HEK293 (cell line): Measurements from ENCODE around the gene CHMP6.
A peak's percentile ranks its signal among the peaks of the same experiment; 100 is the strongest.

Source experiments
- BCL11B ChIP-seq: fragments of 450-650 bp; formaldehyde crosslinking; IDR thresholded peaks from 2 replicates; pipeline ENCODE4 v1.5.1; 2016; ENCODE audit warnings: low read depth, missing biosample characterization, missing genetic modification characterization
- FEZF1 ChIP-seq: fragments of 450-650 bp; formaldehyde crosslinking; IDR thresholded peaks from 2 replicates; pipeline ENCODE4 v1.5.1; 2016; ENCODE audit warnings: missing biosample characterization, missing genetic modification characterization
- GLIS1 ChIP-seq: fragments of 450-650 bp; formaldehyde crosslinking; IDR thresholded peaks from 2 replicates; pipeline ENCODE4 v1.5.1; 2016; ENCODE audit warnings: missing biosample characterization, missing genetic modification characterization
- MEIS1 ChIP-seq: sonication (generic); formaldehyde crosslinking; IDR thresholded peaks from 2 replicates; pipeline ENCODE4 v1.8.1; 2022; ENCODE audit warnings: missing genetic modification reagents, mild to moderate bottlenecking, borderline replicate concordance
- OSR2 ChIP-seq: fragments of 450-650 bp; formaldehyde crosslinking; IDR thresholded peaks from 2 replicates; pipeline ENCODE4 v1.5.1; 2016; ENCODE audit warnings: missing biosample characterization, missing genetic modification characterization
- ZBTB48 ChIP-seq: fragments of 450-650 bp; formaldehyde crosslinking; IDR thresholded peaks from 2 replicates; pipeline ENCODE4 v1.5.1; 2016; ENCODE audit warnings: missing biosample characterization, missing genetic modification characterization
- ZFP69B ChIP-seq: fragments of 450-650 bp; formaldehyde crosslinking; IDR thresholded peaks from 2 replicates; pipeline ENCODE4 v1.5.1; 2016; ENCODE audit warnings: missing biosample characterization, missing genetic modification characterization
- ZNF10 ChIP-seq: fragments of 450-650 bp; formaldehyde crosslinking; IDR thresholded peaks from 2 replicates; pipeline ENCODE4 v1.5.1; 2017; ENCODE audit warnings: missing biosample characterization, missing genetic modification characterization
- ZNF157 ChIP-seq: fragments of 450-650 bp; formaldehyde crosslinking; IDR thresholded peaks from 2 replicates; pipeline ENCODE4 v1.5.1; 2016; ENCODE audit warnings: missing biosample characterization, missing genetic modification characterization
- ZNF23 ChIP-seq: fragments of 450-650 bp; formaldehyde crosslinking; IDR thresholded peaks from 2 replicates; pipeline ENCODE4 v1.5.1; 2016; ENCODE audit warnings: missing biosample characterization, missing genetic modification characterization, borderline replicate concordance
- ZNF24 ChIP-seq: fragments of 450-650 bp; formaldehyde crosslinking; IDR thresholded peaks from 2 replicates; pipeline ENCODE4 v1.5.1; 2016; ENCODE audit warnings: missing biosample characterization, missing genetic modification characterization
- ZNF426 ChIP-seq: fragments of 450-650 bp; formaldehyde crosslinking; IDR thresholded peaks from 2 replicates; pipeline ENCODE4 v1.5.1; 2017; ENCODE audit warnings: missing biosample characterization, missing genetic modification characterization, mild to moderate bottlenecking, inconsistent platforms, moderate library complexity
- ZNF473 ChIP-seq: fragments of 450-650 bp; formaldehyde crosslinking; IDR thresholded peaks from 2 replicates; pipeline ENCODE4 v1.5.1; 2017; ENCODE audit warnings: missing biosample characterization, missing genetic modification characterization
- ZNF529 ChIP-seq: fragments of 450-650 bp; formaldehyde crosslinking; IDR thresholded peaks from 2 replicates; pipeline ENCODE4 v1.5.1; 2017; ENCODE audit warnings: missing genetic modification characterization, missing biosample characterization; ENCODE audit not compliant: insufficient replicate concordance
- ZNF530 ChIP-seq: fragments of 450-650 bp; formaldehyde crosslinking; IDR thresholded peaks from 2 replicates; pipeline ENCODE4 v1.5.1; 2016; ENCODE audit warnings: low read depth, missing biosample characterization, missing genetic modification characterization
- ZNF544 ChIP-seq: fragments of 450-650 bp; formaldehyde crosslinking; IDR thresholded peaks from 2 replicates; pipeline ENCODE4 v1.5.0; 2017; ENCODE audit warnings: missing biosample characterization, missing genetic modification characterization
- ZNF548 ChIP-seq: fragments of 450-650 bp; formaldehyde crosslinking; IDR thresholded peaks from 2 replicates; pipeline ENCODE4 v1.5.1; 2016; ENCODE audit warnings: missing biosample characterization, missing genetic modification characterization
- ZNF560 ChIP-seq: fragments of 450-650 bp; formaldehyde crosslinking; IDR thresholded peaks from 2 replicates; pipeline ENCODE4 v1.5.1; 2017; ENCODE audit warnings: missing biosample characterization, missing genetic modification characterization, borderline replicate concordance
- ZNF561 ChIP-seq: fragments of 450-650 bp; IDR thresholded peaks from 2 replicates; pipeline ENCODE4 v1.5.1; 2018; ENCODE audit warnings: missing biosample characterization, missing genetic modification characterization, borderline replicate concordance
- ZNF571 ChIP-seq: fragments of 450-650 bp; formaldehyde crosslinking; IDR thresholded peaks from 2 replicates; pipeline ENCODE4 v1.5.0; 2017; ENCODE audit warnings: missing biosample characterization, missing genetic modification characterization
- ZNF623 ChIP-seq: fragments of 450-650 bp; formaldehyde crosslinking; IDR thresholded peaks from 2 replicates; pipeline ENCODE4 v1.5.1; 2016; ENCODE audit warnings: missing biosample characterization, missing genetic modification characterization
- TF ChIP-seq, protein P1 (sequence below): fragments of 450-650 bp; formaldehyde crosslinking; IDR thresholded peaks from 2 replicates; pipeline ENCODE4 v1.5.1; 2016; ENCODE audit warnings: missing biosample characterization, missing genetic modification characterization, low read depth
- TF ChIP-seq, protein P2 (sequence below): fragments of 450-650 bp; formaldehyde crosslinking; IDR thresholded peaks from 2 replicates; pipeline ENCODE4 v1.5.1; 2016; ENCODE audit warnings: missing biosample characterization, missing genetic modification characterization
- TF ChIP-seq, protein P3 (sequence below): fragments of 450-650 bp; formaldehyde crosslinking; IDR thresholded peaks from 2 replicates; pipeline ENCODE4 v1.5.0; 2017; ENCODE audit warnings: missing biosample characterization, missing genetic modification characterization, borderline replicate concordance
- TF ChIP-seq, protein P4 (sequence below): fragments of 450-650 bp; formaldehyde crosslinking; IDR thresholded peaks from 2 replicates; pipeline ENCODE4 v1.5.1; 2017; ENCODE audit warnings: missing biosample characterization, missing genetic modification characterization
- TF ChIP-seq, protein P5 (sequence below): fragments of 450-650 bp; formaldehyde crosslinking; IDR thresholded peaks from 2 replicates; pipeline ENCODE4 v1.5.1; 2016; ENCODE audit warnings: missing biosample characterization, missing genetic modification characterization
- TF ChIP-seq, protein P6 (sequence below): fragments of 450-650 bp; formaldehyde crosslinking; IDR thresholded peaks from 2 replicates; pipeline ENCODE4 v1.5.1; 2016; ENCODE audit warnings: missing biosample characterization, missing genetic modification characterization, borderline replicate concordance
- TF ChIP-seq, protein P7 (sequence below): fragments of 450-650 bp; formaldehyde crosslinking; IDR thresholded peaks from 2 replicates; pipeline ENCODE4 v1.5.1; 2016; ENCODE audit warnings: missing biosample characterization, missing genetic modification characterization

Gene CHMP6

DNA sequence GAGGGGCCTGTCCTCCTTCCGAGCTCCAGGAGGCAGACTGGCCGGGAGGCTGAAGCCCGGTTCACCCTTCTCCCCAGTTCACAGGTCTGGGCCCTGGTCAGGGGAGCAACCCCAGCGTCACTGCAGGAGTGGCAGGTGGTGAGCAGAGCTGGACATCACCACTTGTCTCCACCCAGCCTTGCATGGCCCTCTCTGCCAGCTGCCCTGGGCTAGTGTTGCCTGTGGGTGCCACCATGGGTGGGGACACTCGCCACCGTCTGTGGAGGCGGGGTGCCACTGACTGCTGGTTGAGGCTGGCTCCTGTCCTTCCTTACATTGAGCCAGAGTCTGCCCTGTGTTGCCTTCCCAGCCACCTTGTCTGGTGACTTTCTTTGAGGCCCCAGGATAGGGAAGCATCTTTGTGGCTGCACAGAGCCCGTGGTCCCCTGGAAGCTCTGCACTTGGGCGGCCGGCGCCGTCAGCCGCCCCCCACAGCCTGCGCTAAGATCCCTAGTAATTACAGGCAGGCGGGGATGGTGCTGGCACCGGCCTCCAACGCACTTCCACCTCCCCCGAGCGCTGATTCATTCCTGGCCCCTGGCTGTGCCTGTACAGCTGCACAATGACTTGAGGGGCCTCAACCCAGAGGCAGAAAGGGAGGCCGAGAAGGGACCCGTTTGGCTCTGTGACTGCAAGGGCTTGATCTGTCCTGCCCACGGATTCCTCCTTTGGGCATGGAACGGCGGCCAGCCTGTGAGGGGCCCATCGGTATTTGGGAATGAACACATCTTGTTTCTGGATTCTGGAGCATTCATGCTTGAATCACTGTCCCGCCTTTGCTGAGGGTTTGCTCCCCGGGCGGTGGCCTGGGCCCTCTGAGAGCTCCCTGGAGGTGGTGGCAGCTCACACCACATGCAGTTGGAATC, 48.5 kb downstream of the CHMP6 start (continued):
- TF ChIP-seq GLIS1 (tag by site-specific recombination) (peak; percentile 98), ZNF157 (tag by site-specific recombination) (no peak), ZNF23 (tag by site-specific recombination) (no peak), ZFP69B (tag by site-specific recombination) (no peak), ZNF24 (no peak), OSR2 (tag by site-specific recombination) (no peak), ZNF529 (no peak), FEZF1 (tag by site-specific recombination) (no peak), ZNF560 (tag by site-specific recombination) (no peak), ZNF10 (tag by site-specific recombination) (no peak), ZNF473 (tag by site-specific recombination) (no peak), ZNF530 (no peak), BCL11B (tag by site-specific recombination) (no peak), ZNF426 (tag by site-specific recombination) (no peak), ZBTB48 (peak; percentile 73), MEIS1 (CRISPR knock-in tag) (no peak), ZNF571 (tag by site-specific recombination) (no peak), ZNF544 (tag by site-specific recombination) (no peak), ZNF623 (tag by site-specific recombination) (no peak), ZNF548 (tag by site-specific recombination) (no peak), ZNF561 (tag by site-specific recombination) (no peak)
- TF ChIP-seq, protein P1, sequence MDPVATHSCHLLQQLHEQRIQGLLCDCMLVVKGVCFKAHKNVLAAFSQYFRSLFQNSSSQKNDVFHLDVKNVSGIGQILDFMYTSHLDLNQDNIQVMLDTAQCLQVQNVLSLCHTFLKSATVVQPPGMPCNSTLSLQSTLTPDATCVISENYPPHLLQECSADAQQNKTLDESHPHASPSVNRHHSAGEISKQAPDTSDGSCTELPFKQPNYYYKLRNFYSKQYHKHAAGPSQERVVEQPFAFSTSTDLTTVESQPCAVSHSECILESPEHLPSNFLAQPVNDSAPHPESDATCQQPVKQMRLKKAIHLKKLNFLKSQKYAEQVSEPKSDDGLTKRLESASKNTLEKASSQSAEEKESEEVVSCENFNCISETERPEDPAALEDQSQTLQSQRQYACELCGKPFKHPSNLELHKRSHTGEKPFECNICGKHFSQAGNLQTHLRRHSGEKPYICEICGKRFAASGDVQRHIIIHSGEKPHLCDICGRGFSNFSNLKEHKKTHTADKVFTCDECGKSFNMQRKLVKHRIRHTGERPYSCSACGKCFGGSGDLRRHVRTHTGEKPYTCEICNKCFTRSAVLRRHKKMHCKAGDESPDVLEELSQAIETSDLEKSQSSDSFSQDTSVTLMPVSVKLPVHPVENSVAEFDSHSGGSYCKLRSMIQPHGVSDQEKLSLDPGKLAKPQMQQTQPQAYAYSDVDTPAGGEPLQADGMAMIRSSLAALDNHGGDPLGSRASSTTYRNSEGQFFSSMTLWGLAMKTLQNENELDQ (tag by site-specific recombination): no peak
- TF ChIP-seq, protein P2, sequence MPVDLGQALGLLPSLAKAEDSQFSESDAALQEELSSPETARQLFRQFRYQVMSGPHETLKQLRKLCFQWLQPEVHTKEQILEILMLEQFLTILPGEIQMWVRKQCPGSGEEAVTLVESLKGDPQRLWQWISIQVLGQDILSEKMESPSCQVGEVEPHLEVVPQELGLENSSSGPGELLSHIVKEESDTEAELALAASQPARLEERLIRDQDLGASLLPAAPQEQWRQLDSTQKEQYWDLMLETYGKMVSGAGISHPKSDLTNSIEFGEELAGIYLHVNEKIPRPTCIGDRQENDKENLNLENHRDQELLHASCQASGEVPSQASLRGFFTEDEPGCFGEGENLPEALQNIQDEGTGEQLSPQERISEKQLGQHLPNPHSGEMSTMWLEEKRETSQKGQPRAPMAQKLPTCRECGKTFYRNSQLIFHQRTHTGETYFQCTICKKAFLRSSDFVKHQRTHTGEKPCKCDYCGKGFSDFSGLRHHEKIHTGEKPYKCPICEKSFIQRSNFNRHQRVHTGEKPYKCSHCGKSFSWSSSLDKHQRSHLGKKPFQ (tag by site-specific recombination): no peak
- TF ChIP-seq, protein P3, sequence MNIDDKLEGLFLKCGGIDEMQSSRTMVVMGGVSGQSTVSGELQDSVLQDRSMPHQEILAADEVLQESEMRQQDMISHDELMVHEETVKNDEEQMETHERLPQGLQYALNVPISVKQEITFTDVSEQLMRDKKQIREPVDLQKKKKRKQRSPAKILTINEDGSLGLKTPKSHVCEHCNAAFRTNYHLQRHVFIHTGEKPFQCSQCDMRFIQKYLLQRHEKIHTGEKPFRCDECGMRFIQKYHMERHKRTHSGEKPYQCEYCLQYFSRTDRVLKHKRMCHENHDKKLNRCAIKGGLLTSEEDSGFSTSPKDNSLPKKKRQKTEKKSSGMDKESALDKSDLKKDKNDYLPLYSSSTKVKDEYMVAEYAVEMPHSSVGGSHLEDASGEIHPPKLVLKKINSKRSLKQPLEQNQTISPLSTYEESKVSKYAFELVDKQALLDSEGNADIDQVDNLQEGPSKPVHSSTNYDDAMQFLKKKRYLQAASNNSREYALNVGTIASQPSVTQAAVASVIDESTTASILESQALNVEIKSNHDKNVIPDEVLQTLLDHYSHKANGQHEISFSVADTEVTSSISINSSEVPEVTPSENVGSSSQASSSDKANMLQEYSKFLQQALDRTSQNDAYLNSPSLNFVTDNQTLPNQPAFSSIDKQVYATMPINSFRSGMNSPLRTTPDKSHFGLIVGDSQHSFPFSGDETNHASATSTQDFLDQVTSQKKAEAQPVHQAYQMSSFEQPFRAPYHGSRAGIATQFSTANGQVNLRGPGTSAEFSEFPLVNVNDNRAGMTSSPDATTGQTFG: no peak
- TF ChIP-seq, protein P4, sequence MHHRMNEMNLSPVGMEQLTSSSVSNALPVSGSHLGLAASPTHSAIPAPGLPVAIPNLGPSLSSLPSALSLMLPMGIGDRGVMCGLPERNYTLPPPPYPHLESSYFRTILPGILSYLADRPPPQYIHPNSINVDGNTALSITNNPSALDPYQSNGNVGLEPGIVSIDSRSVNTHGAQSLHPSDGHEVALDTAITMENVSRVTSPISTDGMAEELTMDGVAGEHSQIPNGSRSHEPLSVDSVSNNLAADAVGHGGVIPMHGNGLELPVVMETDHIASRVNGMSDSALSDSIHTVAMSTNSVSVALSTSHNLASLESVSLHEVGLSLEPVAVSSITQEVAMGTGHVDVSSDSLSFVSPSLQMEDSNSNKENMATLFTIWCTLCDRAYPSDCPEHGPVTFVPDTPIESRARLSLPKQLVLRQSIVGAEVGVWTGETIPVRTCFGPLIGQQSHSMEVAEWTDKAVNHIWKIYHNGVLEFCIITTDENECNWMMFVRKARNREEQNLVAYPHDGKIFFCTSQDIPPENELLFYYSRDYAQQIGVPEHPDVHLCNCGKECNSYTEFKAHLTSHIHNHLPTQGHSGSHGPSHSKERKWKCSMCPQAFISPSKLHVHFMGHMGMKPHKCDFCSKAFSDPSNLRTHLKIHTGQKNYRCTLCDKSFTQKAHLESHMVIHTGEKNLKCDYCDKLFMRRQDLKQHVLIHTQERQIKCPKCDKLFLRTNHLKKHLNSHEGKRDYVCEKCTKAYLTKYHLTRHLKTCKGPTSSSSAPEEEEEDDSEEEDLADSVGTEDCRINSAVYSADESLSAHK (tag by site-specific recombination): no peak
- TF ChIP-seq, protein P5, sequence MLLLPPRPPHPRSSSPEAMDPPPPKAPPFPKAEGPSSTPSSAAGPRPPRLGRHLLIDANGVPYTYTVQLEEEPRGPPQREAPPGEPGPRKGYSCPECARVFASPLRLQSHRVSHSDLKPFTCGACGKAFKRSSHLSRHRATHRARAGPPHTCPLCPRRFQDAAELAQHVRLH (tag by site-specific recombination): no peak
- TF ChIP-seq, protein P6, sequence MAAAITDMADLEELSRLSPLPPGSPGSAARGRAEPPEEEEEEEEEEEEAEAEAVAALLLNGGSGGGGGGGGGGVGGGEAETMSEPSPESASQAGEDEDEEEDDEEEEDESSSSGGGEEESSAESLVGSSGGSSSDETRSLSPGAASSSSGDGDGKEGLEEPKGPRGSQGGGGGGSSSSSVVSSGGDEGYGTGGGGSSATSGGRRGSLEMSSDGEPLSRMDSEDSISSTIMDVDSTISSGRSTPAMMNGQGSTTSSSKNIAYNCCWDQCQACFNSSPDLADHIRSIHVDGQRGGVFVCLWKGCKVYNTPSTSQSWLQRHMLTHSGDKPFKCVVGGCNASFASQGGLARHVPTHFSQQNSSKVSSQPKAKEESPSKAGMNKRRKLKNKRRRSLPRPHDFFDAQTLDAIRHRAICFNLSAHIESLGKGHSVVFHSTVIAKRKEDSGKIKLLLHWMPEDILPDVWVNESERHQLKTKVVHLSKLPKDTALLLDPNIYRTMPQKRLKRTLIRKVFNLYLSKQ (tag by site-specific recombination): no peak
- TF ChIP-seq, protein P7, sequence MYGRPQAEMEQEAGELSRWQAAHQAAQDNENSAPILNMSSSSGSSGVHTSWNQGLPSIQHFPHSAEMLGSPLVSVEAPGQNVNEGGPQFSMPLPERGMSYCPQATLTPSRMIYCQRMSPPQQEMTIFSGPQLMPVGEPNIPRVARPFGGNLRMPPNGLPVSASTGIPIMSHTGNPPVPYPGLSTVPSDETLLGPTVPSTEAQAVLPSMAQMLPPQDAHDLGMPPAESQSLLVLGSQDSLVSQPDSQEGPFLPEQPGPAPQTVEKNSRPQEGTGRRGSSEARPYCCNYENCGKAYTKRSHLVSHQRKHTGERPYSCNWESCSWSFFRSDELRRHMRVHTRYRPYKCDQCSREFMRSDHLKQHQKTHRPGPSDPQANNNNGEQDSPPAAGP (tag by site-specific recombination): peak; percentile 33; the same call in 1 of the 2 replicates
